GM08714 (cell line): ENCODE measurements around the gene SLC25A30.
"Not testable (repeated sequence)": the region's sequence is repeated elsewhere in the genome, so short reads cannot be mapped to it uniquely, and the experiment has no call there.

Source experiments
- H3K4me3 ChIP-seq: fragments of 200-500 bp; sonication (Bioruptor generic); 2 replicates; pipeline ENCODE4 v1.5.1; 2014; ENCODE audit warnings: mild to moderate bottlenecking, low read length, inconsistent platforms
- ZNF274 ChIP-seq: IDR thresholded peaks from 2 replicates; pipeline ENCODE4 v1.6.1; 2012; ENCODE audit warnings: mild to moderate bottlenecking, low read depth, low read length

The SLC25A30 gene

DNA sequence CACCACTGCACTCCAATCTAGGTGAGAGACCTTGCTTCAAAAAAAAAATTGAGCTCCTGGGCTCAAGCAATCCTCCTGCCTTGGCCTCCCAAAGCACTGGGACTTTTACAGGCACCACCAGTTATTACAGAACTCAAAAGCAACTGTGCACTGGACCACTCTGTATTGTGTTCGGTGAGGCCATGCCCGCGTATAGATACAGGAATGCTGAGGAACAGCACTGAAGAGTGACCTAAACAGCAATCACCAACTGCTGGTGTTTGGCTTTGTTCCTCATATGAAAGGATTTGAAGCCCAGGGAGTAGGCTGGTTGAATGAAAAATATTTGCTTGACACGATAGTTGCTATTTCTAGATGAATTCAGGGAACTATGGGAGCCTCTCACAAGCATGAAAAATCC lies 29.5 kb downstream of the SLC25A30 start:
- no peak for TF ChIP-seq ZNF274
- no peak overlapping the region for H3K4me3 ChIP-seq

DNA sequence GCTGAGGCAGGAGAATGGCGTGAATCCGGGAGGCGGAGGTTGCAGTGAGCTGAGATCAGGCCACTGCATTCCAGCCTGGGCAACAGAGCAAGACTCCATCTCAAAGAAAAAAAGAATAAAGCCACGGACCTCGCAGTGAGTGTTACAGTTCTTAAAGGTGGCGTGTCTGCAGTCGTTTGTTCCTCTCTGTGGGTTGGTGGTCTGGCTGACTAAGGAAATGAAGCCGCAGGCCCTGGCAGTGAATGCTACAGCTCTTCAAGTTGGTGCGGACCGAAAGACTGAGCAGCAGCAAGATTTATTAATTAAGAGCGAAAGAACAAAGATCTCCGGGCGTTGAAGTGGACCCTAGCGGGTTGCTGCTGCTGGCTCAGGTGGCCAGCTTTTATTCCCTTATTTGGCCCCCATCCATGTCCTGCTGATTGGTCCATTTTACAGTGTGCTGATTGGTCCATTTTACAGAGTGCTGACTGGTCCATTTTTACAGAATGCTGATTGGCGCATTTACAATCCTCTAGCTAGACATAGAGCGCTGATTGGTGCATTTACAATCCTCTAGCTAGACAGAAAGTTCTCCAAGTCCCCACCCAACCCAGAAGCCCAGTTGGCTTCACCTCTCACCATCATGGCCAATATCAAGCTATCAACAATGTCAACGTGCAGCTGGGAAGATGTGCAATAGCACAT lies 31.1 kb downstream of the SLC25A30 start:
- H3K4me3 ChIP-seq = not testable (repeated sequence)

DNA sequence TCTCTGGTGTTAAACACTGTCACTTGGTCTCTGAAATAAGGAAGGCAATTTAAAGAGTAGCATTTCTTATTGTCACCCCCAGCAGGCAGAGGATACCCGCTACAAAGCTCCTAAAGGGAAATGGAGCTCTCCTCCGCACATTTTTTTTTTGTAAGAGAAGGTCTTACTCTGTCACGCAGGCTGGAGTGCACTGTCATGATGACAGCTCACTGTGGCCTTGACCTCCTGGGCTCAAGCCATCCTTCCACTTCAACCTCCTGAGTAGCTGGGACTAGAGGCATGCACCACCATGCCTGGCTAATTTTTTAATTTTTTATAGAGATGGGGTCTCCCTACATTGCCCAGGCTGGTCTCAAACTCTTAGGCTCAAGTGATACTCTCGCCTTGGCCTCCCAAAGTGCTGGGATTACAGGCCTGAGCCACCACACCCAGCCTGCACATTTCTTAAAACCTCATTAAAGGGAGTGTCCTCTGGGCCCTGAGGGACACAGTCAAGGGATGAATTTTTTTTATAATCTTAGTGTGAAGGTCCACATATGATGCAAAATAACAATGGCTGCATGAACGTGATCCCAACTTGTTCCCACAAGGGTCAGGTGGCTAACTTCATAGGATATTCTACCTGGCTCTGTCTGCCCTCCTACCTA lies 32.1 kb downstream of the SLC25A30 start:
- H3K4me3 ChIP-seq = no peak overlapping the region
- no peak for TF ChIP-seq ZNF274

DNA sequence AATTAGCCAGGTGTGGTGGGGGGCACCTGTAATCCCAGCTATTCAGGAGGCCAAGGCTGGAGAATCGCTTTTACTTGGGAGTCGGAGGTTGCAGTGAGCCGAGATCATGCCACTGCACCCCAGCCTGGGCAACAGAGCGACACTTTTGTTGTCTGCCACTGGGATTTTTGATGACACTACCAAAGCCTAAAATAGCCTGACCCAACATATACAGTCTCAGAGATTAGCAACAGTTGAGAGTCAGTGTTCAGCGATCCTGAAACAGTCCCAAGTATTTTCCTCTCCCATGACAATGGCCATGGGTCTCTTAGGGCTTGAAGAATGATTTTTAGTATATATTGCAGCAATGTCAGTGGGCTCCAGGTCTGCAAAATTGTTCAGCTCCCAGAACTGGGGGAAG lies 32.9 kb downstream of the SLC25A30 start:
- no peak for TF ChIP-seq ZNF274

DNA sequence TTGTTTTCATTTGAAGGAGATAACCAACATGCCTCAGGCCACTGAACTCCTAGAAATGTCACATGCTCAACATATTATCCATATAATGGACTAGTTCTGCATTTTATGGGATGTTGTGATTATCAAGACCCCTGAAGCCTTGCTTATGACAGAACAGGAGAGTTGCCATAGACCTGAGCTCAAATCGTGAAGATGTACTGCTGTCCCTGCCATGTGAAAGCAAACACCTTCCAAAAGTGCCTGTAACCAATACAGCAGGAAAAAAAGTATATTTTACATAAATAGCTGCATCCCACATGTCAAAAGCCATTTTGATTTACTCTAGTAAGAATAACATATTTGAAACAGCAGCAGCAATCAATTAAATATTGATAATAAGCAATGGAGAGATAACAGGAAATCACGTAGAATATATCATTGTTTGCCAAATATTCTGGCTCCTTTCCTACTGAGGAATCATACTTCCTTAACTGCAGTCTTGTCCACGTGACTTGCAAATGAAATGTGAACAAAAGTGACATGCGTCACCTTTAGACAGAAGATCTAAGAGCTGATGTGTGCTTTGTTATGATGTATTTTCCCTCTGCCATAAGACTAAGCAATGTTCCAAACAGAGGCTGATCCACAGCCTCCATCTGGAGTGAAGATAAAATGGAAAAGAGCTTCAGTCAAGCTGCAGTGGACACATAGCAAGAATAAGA lies 33.5 kb downstream of the SLC25A30 start:
- no peak overlapping the region for H3K4me3 ChIP-seq
- TF ChIP-seq ZNF274 = no peak

More for the DNA sequence above, 32.9 kb downstream of the SLC25A30 start:
- H3K4me3 ChIP-seq = no peak overlapping the region

DNA sequence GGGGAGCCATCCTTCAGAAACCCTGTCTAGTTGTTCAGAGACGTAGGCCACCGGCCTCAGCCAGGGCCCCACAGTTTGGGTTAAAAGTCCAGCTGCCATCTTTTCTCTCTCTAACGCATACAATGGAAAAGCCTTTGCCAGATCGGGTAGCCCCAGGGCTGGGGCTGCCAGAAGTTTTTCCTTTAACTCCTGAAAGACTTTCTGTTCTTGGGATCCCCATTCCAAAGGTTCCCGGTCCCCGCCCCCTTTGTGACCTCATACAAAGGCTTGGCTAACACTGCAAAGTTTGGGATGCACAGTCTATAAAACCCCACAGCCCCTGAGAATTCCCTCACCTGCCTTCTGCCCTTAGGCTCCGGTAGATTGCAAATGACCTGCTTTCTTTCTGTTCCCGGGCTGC lies 35.4 kb downstream of the SLC25A30 start:
- not testable (repeated sequence) for H3K4me3 ChIP-seq

DNA sequence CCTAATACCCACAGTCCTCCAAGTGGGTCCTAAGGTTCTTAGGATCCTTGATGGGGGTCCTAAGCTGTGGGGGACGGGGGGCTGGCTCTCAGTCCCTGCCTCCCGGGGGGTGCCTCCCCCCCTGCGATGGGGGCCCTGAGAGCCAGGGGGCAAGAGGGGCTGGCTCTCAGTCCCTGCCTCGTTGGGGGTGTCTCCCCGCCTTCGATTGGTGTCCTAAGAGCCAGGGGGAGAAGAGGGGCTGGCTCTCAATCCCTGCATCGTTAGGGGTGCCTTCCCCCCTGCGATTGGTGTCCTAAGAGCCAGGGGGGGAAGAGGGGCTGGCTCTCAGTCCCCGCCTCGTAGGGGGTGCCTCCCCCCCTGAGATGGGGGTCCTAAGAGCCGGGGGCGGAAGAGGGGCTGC lies 37.0 kb downstream of the SLC25A30 start:
- TF ChIP-seq ZNF274 = no peak
- no peak overlapping the region for H3K4me3 ChIP-seq

DNA sequence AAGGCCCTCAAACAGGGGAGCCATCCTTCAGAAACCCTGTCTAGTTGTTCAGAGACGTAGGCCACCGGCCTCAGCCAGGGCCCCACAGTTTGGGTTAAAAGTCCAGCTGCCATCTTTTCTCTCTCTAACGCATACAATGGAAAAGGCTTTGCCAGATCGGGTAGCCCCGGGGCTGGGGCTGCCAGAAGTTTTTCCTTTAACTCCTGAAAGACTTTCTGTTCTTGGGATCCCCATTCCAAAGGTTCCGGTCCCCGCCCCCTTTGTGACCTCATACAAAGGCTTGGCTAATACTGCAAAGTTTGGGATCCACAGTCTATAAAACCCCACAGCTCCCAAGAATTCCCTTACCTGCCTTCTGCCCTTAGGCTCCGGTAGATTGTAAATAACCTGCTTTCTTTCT lies 37.5 kb downstream of the SLC25A30 start:
- not testable (repeated sequence) for H3K4me3 ChIP-seq

DNA sequence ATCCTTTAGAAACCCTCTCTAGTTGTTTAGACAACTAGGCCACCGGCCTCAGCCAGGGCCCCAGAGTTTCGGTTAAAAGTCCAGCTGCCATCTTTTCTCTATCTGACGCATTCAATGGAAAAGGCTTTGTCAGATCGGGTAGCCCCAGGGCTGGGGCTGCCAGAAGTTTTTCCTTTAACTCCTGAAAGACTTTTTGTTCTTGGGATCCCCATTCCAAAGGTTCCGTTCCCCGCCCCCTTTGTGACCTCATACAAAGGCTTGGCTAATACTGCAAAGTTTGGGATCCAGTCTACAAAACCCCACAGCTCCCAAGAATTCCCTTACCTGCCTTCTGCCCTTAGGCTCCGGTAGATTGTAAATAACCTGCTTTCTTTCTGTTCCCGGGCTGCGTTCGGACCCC lies 38.7 kb downstream of the SLC25A30 start:
- H3K4me3 ChIP-seq = not testable (repeated sequence)

DNA sequence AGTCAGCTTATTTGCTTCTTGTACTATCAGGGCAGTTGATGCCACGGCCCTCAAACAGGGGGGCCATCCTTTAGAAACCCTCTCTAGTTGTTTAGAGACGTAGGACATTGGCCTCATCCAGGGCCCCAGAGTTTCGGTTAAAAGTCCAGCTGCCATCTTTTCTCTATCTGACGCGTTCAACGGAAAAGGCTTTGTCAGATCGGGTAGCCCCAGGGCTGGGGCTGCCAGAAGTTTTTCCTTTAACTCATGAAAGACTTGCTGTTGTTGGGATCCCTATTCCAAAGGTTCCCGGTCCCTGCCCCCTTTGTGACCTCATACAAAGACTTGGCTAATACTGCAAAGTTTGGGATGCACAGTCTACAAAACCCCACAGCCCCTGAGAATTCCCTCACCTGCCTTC lies 39.4 kb downstream of the SLC25A30 start:
- H3K4me3 ChIP-seq = not testable (repeated sequence)

DNA sequence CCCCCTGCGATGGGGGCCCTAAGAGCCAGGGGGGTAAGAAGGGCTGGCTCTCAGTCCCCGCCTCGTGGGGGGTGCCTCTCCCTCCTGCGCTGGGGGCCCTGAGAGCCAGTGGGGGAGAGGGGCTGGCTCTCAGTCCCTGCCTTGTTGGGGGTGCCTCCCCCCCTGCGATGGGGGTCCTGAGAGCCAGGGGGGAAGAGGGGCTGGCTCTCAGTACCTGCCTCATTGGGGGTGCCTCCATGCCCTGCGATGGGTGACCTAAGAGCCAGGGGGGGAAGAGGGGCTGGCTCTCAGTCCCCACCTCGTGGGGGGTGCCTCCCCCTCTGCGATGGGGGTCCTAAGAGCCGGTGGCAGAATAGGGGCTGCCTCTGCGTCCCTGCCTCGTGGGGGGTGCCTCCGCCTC lies 40.9 kb downstream of the SLC25A30 start:
- H3K4me3 ChIP-seq = not testable (repeated sequence)

DNA sequence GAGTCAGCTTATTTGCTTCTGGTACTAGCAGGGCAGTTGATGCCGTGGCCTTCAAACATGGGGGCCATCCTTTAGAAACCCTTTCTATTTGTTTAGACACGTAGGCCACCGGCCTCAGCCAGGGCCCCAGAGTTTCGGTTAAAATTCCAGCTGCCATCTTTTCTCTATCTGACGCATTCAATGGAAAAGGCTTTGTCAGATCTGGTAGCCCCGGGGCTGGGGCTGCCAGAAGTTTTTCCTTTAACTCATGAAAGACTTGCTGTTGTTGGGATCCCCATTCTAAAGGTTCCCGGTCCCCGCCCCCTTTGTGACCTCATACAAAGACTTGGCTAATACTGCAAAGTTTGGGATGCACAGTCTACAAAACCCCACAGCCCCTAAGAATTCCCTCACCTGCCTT lies 41.5 kb downstream of the SLC25A30 start:
- not testable (repeated sequence) for H3K4me3 ChIP-seq

DNA sequence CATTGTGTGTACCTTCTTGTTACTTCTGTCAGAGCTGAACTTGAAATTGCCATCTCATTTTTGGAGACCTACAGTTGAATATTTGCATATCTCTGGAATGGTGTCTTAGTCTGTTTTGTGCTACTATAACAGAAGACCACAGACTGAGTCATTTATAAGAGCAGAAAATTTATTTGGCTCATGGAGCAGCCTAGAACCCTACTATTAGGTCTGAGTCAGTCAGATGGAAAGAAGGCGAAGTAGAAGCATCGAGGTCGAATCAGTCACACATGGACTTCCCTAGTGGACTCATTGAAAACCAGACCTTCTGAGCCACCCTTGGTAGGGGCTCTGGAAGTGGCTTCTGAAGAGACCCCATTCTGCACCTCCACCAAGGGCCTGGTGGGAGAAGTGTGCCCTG lies 43.3 kb downstream of the SLC25A30 start:
- H3K4me3 ChIP-seq = no peak overlapping the region
- no peak for TF ChIP-seq ZNF274

DNA sequence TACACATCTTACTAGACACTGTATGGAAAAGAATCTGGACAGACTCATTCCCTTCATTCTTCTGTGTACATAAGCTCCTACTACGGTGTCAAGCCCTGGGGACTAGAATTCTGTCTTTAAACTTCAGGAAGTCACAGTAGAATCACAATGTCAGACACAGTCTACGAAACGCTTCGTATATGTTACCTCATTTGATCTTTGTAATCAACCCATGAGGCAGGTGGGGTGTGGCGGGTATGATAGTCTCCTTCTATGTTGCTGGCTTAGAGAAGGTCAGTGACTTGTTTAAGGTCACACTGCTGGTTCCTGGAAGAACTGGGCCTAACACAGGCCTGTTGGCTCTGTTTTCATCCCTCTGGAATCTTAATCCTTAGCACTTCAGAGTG lies 45.0 kb downstream of the SLC25A30 start:
- no peak overlapping the region for H3K4me3 ChIP-seq
- no peak for TF ChIP-seq ZNF274

DNA sequence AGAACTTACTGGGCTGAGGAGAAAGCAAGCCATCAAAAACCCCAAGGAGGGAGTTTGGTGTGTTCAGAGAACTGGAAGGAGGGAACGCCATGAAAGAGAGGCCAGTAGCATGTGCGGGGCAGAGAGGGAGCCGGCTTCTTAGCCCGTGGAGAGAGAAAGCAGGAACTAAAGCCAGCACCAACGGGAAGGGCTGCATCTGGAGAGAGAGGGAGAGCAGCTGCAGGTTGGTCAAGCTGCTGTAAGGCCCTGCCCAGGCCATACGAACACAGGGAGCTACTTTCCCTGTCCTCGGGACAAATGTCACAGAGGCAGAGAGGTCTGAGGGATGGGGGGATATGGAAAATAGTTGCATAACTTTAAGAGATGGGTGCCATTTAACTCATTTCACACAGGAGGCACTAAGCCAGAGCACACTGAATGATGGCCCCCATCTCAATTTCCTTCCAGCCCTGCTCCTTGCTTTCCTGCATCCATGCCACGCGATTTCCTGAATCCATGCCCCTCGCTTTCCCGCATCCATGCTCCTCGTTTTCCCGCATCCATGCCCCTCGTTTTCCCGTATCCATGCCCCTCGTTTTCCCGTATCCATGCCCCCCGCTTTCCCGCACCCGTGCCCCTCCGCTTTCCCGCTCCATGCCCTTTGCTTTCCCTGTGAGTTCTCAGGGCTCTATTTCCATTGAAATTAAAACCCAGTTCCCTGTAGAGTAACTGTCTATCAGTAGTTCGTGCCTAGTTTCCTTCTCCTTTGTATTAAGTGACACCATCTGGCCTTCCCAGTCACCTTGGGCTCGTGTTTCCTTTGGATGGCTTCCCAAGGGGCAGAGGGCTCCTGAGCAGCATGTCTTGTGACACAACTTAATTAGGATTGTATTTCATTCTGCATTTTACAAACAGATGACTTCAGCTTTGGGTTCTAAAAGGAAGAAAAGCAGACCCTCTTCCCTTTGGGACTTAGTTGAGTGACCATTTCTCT lies 45.7 kb downstream of the SLC25A30 start:
- no peak for TF ChIP-seq ZNF274

More for the DNA sequence above, 45.7 kb downstream of the SLC25A30 start:
- H3K4me3 ChIP-seq = no peak overlapping the region
